ENCODE results near the gene COG7. TPM values are rescaled to one million over a fixed set of nuclear protein-coding genes. Genes with fewer than 3 reads are reported as not detected.

Gene COG7
- total RNA-seq, 1 donor from 2014 or later = 5.5 TPM

- no peak for DNase-seq (ENCODE audit: low spot score)
These were observed 90.3 kb downstream of the COG7 start for GRCh38 chr16:23362460-23363317.

- DNase-seq (ENCODE audit: low spot score) = no peak
These were observed 93.8 kb downstream of the COG7 start for GRCh38 chr16:23359092-23359760.

- DNase-seq (ENCODE audit: low spot score) = no peak
These were observed 95.2 kb downstream of the COG7 start for GRCh38 chr16:23357761-23358290.

- no peak for DNase-seq (ENCODE audit: low spot score)
These were observed 96.0 kb downstream of the COG7 start for GRCh38 chr16:23356941-23357340.

- DNase-seq (ENCODE audit: low spot score) = no peak
These were observed 97.8 kb downstream of the COG7 start for GRCh38 chr16:23355106-23355670.

- no peak for DNase-seq (ENCODE audit: low spot score)
These were observed 98.7 kb downstream of the COG7 start for GRCh38 chr16:23354246-23354645.

- no peak for DNase-seq (ENCODE audit: low spot score)
These were observed 99.5 kb downstream of the COG7 start for GRCh38 chr16:23353440-23353839.

- no peak for DNase-seq (ENCODE audit: low spot score)
These were observed 101.6 kb downstream of the COG7 start for GRCh38 chr16:23351360-23351759.

GRCh38 chr16:23348579-23349469 is 104.2 kb downstream of the COG7 start:
- no peak for DNase-seq (ENCODE audit: low spot score)

- no peak for DNase-seq (ENCODE audit: low spot score)
These were observed 107.8 kb downstream of the COG7 start for GRCh38 chr16:23345237-23345636.

GRCh38 chr16:23343643-23344612 is 109.1 kb downstream of the COG7 start:
- DNase-seq (ENCODE audit: low spot score) = no peak

GRCh38 chr16:23342083-23342640 is 110.8 kb downstream of the COG7 start:
- DNase-seq (ENCODE audit: low spot score) = no peak

GRCh38 chr16:23339787-23340186 is 113.2 kb downstream of the COG7 start:
- DNase-seq (ENCODE audit: low spot score) = no peak

Other genes with a start within 250 kb of the COG7 start
- gene SCNN1B, start 150.9 kb downstream of the COG7 start, total RNA-seq (ENCODE audit: insufficient read depth, low replicate concordance) = 1.2 TPM
- gene GGA2, start 57.3 kb upstream of the COG7 start, total RNA-seq (ENCODE audit: insufficient read depth, low replicate concordance) = 44.3 TPM
- 26.0 TPM for gene EARS2, start 104.2 kb upstream of the COG7 start, total RNA-seq (ENCODE audit: insufficient read depth, low replicate concordance)
- gene UBFD1, start 104.5 kb upstream of the COG7 start, total RNA-seq (ENCODE audit: insufficient read depth, low replicate concordance) = 84.5 TPM
- gene NDUFAB1, start 143.1 kb upstream of the COG7 start, total RNA-seq (ENCODE audit: insufficient read depth, low replicate concordance) = 122 TPM
- 6.3 TPM for gene PALB2, start 188.1 kb upstream of the COG7 start, total RNA-seq (ENCODE audit: insufficient read depth, low replicate concordance)
- gene DCTN5, start 188.3 kb upstream of the COG7 start, total RNA-seq (ENCODE audit: insufficient read depth, low replicate concordance) = 35.6 TPM
- 27.4 TPM for gene PLK1, start 225.7 kb upstream of the COG7 start, total RNA-seq (ENCODE audit: insufficient read depth, low replicate concordance)